WTC11 (cell line): Measurements from ENCODE around the gene UBQLN3. TPM values are rescaled to one million over a fixed set of nuclear protein-coding genes. Genes with fewer than 3 reads are reported as not detected.
A peak's percentile ranks its signal among the peaks of the same experiment; 100 is the strongest.

Experiments
- ATAC-seq: fragments of 200-7000 bp; cut with Tn5 transposase; 2 replicates; pipeline ENCODE4 v1.10.0; 2021; ENCODE audit warnings: mild to moderate bottlenecking, moderate library complexity
- CTCF ChIA-PET: fragments of 300-600 bp; sonication (Branson Sonifier 250); formaldehyde crosslinking; loops from one replicate; lab custom pipeline; 2021; ENCODE audit warnings: antibody characterized with exemption; lab: Charles Lee
- POLR2A ChIA-PET: fragments of 350-600 bp; sonication (Branson Sonifier 250); formaldehyde crosslinking; loops from one replicate; lab custom pipeline; 2021; ENCODE audit warnings: antibody characterized with exemption; lab: Charles Lee
- DNase-seq: peaks from one replicate; pipeline ENCODE4 v3.0.0; 2021; ENCODE audit warnings: low spot score
- H3K27ac Mint-ChIP-seq: 2 replicates; pipeline ENCODE4 v1.8.0; 2021; ENCODE audit warnings: mixed read lengths
- H3K27me3 Mint-ChIP-seq: 2 replicates; pipeline ENCODE4 v1.8.0; 2021; ENCODE audit warnings: low read depth, mild to moderate bottlenecking, moderate library complexity, mixed read lengths
- H3K36me3 Mint-ChIP-seq: 2 replicates; pipeline ENCODE4 v1.8.0; 2021; ENCODE audit warnings: mixed read lengths
- H3K4me1 Mint-ChIP-seq: 2 replicates; pipeline ENCODE4 v1.8.0; 2022; ENCODE audit warnings: mixed read lengths
- H3K4me3 Mint-ChIP-seq: 2 replicates; pipeline ENCODE4 v1.8.0; 2021; ENCODE audit warnings: mild to moderate bottlenecking, moderate library complexity, mixed read lengths
- H3K9me3 Mint-ChIP-seq: 2 replicates; pipeline ENCODE4 v1.8.0; 2021; ENCODE audit warnings: mixed read lengths
- CREB1 ChIP-seq: sonication (generic); formaldehyde crosslinking; IDR thresholded peaks from 2 replicates; pipeline ENCODE4 v1.8.0; 2023; ENCODE audit warnings: mild to moderate bottlenecking, missing genetic modification reagents
- GABPB1 ChIP-seq: sonication (generic); formaldehyde crosslinking; IDR thresholded peaks from 2 replicates; pipeline ENCODE4 v1.8.1; 2023; ENCODE audit warnings: mild to moderate bottlenecking, missing genetic modification reagents
- GTF2I ChIP-seq: fragments of 250-450 bp; sonication (Bioruptor Pico); conservative IDR thresholded peaks from 2 replicates; pipeline ENCODE4 v1.4.0; 2021; ENCODE audit warnings: mild to moderate bottlenecking
- NR1H2 ChIP-seq: sonication (generic); formaldehyde crosslinking; IDR thresholded peaks from 2 replicates; pipeline ENCODE4 v1.9.0; 2021; ENCODE audit warnings: mild to moderate bottlenecking, moderate library complexity, missing genetic modification reagents
- NR3C1 ChIP-seq: sonication (generic); formaldehyde crosslinking; conservative IDR thresholded peaks from 2 replicates; pipeline ENCODE4 v1.8.1; 2023; ENCODE audit warnings: low read depth, mild to moderate bottlenecking, missing genetic modification reagents
- SP1 ChIP-seq: sonication (generic); formaldehyde crosslinking; conservative IDR thresholded peaks from 2 replicates; pipeline ENCODE4 v1.8.1; 2022; ENCODE audit warnings: missing genetic modification reagents
- TEAD1 ChIP-seq: sonication (generic); formaldehyde crosslinking; IDR thresholded peaks from 2 replicates; pipeline ENCODE4 v1.8.0; 2022; ENCODE audit warnings: mild to moderate bottlenecking, missing genetic modification reagents
- ZNF219 ChIP-seq: sonication (generic); formaldehyde crosslinking; IDR thresholded peaks from 2 replicates; pipeline ENCODE4 v1.8.0; 2023; ENCODE audit warnings: missing genetic modification reagents, mild to moderate bottlenecking, borderline replicate concordance
- total RNA-seq: library from RNA; stranded (reverse); gene quantifications from 3 replicates; pipeline ENCODE4 v1.2.3, GENCODE V29; 2021
- TF ChIP-seq, protein P1 (sequence below): sonication (generic); formaldehyde crosslinking; IDR thresholded peaks from 2 replicates; pipeline ENCODE4 v1.8.1; 2023; ENCODE audit warnings: mild to moderate bottlenecking, missing genetic modification reagents
- TF ChIP-seq, protein P2 (sequence below): sonication (generic); formaldehyde crosslinking; IDR thresholded peaks from 2 replicates; pipeline ENCODE4 v1.8.1; 2022; ENCODE audit warnings: mild to moderate bottlenecking, missing genetic modification reagents, moderate library complexity, borderline replicate concordance
- TF ChIP-seq, protein P3 (sequence below): sonication (generic); formaldehyde crosslinking; IDR thresholded peaks from 2 replicates; pipeline ENCODE4 v1.8.0; 2023; ENCODE audit warnings: missing genetic modification reagents
- TF ChIP-seq, protein P4 (sequence below): sonication (generic); formaldehyde crosslinking; IDR thresholded peaks from 2 replicates; pipeline ENCODE4 v1.8.1; 2023; ENCODE audit warnings: mild to moderate bottlenecking, missing genetic modification reagents, moderate library complexity
- TF ChIP-seq, protein P5 (sequence below): sonication (generic); formaldehyde crosslinking; IDR thresholded peaks from 2 replicates; pipeline ENCODE4 v1.8.0; 2023; ENCODE audit warnings: mild to moderate bottlenecking, missing genetic modification reagents
- TF ChIP-seq, protein P6 (sequence below): sonication (generic); formaldehyde crosslinking; IDR thresholded peaks from 2 replicates; pipeline ENCODE4 v1.8.0; 2022; ENCODE audit warnings: mild to moderate bottlenecking, missing genetic modification reagents
- TF ChIP-seq, protein P7 (sequence below): fragments of 250-450 bp; sonication (Bioruptor Pico); IDR thresholded peaks from 2 replicates; pipeline ENCODE4 v1.9.0; 2021; ENCODE audit warnings: mild to moderate bottlenecking, borderline replicate concordance

Gene UBQLN3
- total RNA-seq, 1 experiment from 2014 or later, result not detected

DNA sequence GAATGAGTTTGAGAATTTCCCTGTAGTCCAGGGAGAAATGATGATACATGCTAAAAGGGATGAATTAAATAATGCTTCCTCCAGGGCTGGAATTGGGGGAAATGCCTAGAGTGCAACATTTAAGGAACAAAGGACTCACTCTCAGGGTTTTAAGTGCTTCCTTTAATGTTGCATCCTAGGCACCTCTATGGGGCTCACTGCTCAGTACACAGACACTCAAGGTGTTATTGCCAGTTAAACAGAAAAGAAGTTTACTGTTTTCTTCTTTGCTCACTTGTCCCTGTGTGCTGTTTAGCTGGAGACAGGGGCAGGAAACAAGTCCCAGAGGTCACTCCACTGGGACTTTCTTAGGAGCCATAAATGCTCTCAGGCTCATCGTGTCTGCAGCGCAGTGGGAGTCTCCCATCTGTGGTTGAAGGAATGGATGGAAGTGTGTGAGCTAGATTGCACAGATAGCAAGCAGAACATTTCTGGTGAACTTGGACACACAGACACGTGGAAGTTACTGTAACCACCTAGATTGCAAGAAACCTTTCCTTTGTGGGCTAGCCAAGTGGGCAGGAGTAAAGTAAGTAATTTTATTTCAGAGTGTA is 46.9 kb upstream of the UBQLN3 start:
- CTCF ChIA-PET, result no interaction called here
- H3K9me3 Mint-ChIP-seq, result no peaks in the 10 kb centered on the region

DNA sequence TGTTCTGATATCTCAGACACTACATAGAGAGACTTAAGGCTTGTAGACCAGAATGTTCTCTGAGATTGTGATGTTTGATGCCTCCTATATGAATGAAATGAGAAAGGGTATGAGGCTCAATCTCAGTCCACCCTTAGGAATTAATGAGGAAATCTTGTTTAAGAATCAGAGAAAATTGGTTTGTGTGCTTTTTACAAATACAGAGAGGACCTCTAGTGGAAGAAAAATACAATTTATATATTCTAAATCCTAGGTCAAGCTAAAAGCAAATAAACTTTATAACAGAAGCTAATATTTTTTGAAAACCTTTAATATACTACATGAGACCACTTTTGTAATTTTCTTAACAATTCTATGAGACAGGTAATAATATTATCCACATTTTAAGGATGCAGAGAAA is 43.6 kb upstream of the UBQLN3 start:
- Mint-ChIP-seq H3K9me3 (no peaks in the 10 kb centered on the region), H3K27me3 (no peaks in the 10 kb centered on the region), H3K4me3 (no peak overlapping the region), H3K4me1 (peaks cover 16% of the 10 kb centered on the region), H3K27ac (no peak overlapping the region), H3K36me3 (no peaks in the 10 kb centered on the region)
- DNase-seq (no peak), ATAC-seq (no peak)
- ChIA-PET POLR2A (no interaction called here), CTCF (no interaction called here)
- TF ChIP-seq, protein P1, sequence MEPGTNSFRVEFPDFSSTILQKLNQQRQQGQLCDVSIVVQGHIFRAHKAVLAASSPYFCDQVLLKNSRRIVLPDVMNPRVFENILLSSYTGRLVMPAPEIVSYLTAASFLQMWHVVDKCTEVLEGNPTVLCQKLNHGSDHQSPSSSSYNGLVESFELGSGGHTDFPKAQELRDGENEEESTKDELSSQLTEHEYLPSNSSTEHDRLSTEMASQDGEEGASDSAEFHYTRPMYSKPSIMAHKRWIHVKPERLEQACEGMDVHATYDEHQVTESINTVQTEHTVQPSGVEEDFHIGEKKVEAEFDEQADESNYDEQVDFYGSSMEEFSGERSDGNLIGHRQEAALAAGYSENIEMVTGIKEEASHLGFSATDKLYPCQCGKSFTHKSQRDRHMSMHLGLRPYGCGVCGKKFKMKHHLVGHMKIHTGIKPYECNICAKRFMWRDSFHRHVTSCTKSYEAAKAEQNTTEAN (CRISPR knock-in tag), result no peak
- TF ChIP-seq GABPB1 (CRISPR knock-in tag), result no peak
- no peak for TF ChIP-seq NR1H2 (CRISPR knock-in tag)
- no peak for TF ChIP-seq ZNF219 (CRISPR knock-in tag)
- TF ChIP-seq, protein P2, sequence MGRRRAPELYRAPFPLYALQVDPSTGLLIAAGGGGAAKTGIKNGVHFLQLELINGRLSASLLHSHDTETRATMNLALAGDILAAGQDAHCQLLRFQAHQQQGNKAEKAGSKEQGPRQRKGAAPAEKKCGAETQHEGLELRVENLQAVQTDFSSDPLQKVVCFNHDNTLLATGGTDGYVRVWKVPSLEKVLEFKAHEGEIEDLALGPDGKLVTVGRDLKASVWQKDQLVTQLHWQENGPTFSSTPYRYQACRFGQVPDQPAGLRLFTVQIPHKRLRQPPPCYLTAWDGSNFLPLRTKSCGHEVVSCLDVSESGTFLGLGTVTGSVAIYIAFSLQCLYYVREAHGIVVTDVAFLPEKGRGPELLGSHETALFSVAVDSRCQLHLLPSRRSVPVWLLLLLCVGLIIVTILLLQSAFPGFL (CRISPR knock-in tag), result no peak

More for the DNA sequence above, 46.9 kb upstream of the UBQLN3 start:
- DNase-seq, result no peak
- Mint-ChIP-seq H3K36me3 (no peaks in the 10 kb centered on the region), H3K4me1 (peaks cover 16% of the 10 kb centered on the region), H3K27me3 (no peaks in the 10 kb centered on the region), H3K27ac (no peak overlapping the region), H3K4me3 (no peak overlapping the region)
- POLR2A ChIA-PET, result no interaction called here
- peak; percentile 84 for ATAC-seq
- TF ChIP-seq, protein P3, sequence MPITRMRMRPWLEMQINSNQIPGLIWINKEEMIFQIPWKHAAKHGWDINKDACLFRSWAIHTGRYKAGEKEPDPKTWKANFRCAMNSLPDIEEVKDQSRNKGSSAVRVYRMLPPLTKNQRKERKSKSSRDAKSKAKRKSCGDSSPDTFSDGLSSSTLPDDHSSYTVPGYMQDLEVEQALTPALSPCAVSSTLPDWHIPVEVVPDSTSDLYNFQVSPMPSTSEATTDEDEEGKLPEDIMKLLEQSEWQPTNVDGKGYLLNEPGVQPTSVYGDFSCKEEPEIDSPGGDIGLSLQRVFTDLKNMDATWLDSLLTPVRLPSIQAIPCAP, result no peak
- TF ChIP-seq CREB1, result no peak
- TF ChIP-seq, protein P4, sequence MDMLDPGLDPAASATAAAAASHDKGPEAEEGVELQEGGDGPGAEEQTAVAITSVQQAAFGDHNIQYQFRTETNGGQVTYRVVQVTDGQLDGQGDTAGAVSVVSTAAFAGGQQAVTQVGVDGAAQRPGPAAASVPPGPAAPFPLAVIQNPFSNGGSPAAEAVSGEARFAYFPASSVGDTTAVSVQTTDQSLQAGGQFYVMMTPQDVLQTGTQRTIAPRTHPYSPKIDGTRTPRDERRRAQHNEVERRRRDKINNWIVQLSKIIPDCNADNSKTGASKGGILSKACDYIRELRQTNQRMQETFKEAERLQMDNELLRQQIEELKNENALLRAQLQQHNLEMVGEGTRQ (CRISPR knock-in tag), result no peak
- TF ChIP-seq, protein P5, sequence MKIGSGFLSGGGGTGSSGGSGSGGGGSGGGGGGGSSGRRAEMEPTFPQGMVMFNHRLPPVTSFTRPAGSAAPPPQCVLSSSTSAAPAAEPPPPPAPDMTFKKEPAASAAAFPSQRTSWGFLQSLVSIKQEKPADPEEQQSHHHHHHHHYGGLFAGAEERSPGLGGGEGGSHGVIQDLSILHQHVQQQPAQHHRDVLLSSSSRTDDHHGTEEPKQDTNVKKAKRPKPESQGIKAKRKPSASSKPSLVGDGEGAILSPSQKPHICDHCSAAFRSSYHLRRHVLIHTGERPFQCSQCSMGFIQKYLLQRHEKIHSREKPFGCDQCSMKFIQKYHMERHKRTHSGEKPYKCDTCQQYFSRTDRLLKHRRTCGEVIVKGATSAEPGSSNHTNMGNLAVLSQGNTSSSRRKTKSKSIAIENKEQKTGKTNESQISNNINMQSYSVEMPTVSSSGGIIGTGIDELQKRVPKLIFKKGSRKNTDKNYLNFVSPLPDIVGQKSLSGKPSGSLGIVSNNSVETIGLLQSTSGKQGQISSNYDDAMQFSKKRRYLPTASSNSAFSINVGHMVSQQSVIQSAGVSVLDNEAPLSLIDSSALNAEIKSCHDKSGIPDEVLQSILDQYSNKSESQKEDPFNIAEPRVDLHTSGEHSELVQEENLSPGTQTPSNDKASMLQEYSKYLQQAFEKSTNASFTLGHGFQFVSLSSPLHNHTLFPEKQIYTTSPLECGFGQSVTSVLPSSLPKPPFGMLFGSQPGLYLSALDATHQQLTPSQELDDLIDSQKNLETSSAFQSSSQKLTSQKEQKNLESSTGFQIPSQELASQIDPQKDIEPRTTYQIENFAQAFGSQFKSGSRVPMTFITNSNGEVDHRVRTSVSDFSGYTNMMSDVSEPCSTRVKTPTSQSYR (CRISPR knock-in tag), result no peak
- TF ChIP-seq, protein P2 (CRISPR knock-in tag), result no peak
- no peak for TF ChIP-seq SP1 (CRISPR knock-in tag)
- 0 out of 2 replicates have a peak, but pooled peaks have one; percentile 20 for TF ChIP-seq TEAD1 (CRISPR knock-in tag)

DNA sequence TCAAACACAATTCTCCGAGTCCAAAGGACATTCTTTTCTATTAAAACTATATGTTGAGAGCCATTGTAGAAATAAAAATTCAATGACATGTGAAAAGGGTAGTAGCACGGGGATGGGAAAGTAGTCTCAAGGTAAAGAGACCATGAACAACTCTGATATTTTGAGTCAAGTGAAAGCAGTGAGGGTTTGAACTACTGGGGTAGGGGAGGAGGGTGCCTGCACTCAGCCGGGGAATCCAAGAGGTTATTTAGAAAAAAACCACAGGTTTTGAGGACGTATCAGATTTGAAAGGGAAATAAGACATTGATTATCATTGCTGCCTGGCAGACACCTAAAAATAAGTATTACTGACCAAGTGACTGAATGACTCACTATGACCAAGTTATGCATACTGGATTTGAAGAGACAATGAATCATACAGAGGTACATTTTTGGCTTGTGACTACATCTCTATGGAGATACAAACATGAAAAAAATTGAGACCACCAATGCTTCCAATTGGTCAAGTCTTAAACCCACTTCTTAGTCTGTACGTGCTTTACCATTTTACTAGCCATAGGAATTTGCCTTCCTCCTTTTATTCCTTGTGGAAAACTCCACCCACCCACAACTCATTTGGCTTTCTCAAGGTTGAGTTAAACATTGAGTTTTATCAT is 40.8 kb upstream of the UBQLN3 start:
- Mint-ChIP-seq H3K27me3 (no peaks in the 10 kb centered on the region), H3K4me3 (no peak overlapping the region), H3K9me3 (no peaks in the 10 kb centered on the region), H3K4me1 (no peaks in the 10 kb centered on the region), H3K36me3 (no peaks in the 10 kb centered on the region), H3K27ac (no peak overlapping the region)
- DNase-seq (no peak), ATAC-seq (no peak)
- CTCF ChIA-PET, result interaction anchor here (1.5 kb wide), 1 partner anchor 74 kb away, joined by 3 read pairs; no protein-coding TSS in a partner anchor
- POLR2A ChIA-PET, result no interaction called here
- TF ChIP-seq, protein P6, sequence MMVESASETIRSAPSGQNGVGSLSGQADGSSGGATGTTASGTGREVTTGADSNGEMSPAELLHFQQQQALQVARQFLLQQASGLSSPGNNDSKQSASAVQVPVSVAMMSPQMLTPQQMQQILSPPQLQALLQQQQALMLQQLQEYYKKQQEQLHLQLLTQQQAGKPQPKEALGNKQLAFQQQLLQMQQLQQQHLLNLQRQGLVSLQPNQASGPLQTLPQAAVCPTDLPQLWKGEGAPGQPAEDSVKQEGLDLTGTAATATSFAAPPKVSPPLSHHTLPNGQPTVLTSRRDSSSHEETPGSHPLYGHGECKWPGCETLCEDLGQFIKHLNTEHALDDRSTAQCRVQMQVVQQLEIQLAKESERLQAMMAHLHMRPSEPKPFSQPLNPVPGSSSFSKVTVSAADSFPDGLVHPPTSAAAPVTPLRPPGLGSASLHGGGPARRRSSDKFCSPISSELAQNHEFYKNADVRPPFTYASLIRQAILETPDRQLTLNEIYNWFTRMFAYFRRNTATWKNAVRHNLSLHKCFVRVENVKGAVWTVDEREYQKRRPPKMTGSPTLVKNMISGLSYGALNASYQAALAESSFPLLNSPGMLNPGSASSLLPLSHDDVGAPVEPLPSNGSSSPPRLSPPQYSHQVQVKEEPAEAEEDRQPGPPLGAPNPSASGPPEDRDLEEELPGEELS (CRISPR knock-in tag), result no peak
- no peak for TF ChIP-seq GTF2I
- TF ChIP-seq, protein P7, sequence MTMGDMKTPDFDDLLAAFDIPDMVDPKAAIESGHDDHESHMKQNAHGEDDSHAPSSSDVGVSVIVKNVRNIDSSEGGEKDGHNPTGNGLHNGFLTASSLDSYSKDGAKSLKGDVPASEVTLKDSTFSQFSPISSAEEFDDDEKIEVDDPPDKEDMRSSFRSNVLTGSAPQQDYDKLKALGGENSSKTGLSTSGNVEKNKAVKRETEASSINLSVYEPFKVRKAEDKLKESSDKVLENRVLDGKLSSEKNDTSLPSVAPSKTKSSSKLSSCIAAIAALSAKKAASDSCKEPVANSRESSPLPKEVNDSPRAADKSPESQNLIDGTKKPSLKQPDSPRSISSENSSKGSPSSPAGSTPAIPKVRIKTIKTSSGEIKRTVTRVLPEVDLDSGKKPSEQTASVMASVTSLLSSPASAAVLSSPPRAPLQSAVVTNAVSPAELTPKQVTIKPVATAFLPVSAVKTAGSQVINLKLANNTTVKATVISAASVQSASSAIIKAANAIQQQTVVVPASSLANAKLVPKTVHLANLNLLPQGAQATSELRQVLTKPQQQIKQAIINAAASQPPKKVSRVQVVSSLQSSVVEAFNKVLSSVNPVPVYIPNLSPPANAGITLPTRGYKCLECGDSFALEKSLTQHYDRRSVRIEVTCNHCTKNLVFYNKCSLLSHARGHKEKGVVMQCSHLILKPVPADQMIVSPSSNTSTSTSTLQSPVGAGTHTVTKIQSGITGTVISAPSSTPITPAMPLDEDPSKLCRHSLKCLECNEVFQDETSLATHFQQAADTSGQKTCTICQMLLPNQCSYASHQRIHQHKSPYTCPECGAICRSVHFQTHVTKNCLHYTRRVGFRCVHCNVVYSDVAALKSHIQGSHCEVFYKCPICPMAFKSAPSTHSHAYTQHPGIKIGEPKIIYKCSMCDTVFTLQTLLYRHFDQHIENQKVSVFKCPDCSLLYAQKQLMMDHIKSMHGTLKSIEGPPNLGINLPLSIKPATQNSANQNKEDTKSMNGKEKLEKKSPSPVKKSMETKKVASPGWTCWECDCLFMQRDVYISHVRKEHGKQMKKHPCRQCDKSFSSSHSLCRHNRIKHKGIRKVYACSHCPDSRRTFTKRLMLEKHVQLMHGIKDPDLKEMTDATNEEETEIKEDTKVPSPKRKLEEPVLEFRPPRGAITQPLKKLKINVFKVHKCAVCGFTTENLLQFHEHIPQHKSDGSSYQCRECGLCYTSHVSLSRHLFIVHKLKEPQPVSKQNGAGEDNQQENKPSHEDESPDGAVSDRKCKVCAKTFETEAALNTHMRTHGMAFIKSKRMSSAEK (CRISPR knock-in tag), result no peak
- TF ChIP-seq NR3C1 (CRISPR knock-in tag), result no peak
